ENCODE data around the gene EXOSC10.

- TF ChIP-seq, protein P1, sequence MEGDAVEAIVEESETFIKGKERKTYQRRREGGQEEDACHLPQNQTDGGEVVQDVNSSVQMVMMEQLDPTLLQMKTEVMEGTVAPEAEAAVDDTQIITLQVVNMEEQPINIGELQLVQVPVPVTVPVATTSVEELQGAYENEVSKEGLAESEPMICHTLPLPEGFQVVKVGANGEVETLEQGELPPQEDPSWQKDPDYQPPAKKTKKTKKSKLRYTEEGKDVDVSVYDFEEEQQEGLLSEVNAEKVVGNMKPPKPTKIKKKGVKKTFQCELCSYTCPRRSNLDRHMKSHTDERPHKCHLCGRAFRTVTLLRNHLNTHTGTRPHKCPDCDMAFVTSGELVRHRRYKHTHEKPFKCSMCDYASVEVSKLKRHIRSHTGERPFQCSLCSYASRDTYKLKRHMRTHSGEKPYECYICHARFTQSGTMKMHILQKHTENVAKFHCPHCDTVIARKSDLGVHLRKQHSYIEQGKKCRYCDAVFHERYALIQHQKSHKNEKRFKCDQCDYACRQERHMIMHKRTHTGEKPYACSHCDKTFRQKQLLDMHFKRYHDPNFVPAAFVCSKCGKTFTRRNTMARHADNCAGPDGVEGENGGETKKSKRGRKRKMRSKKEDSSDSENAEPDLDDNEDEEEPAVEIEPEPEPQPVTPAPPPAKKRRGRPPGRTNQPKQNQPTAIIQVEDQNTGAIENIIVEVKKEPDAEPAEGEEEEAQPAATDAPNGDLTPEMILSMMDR (IDR thresholded peaks at IDR 0.05): no peak
- no peak for TF ChIP-seq POLR2A (IDR thresholded peaks at IDR 0.05)
These were observed 21.0 kb downstream of the EXOSC10 start for GRCh38 chr1:11078631-11079030.

Measured in stomach (tissue), 4 donors.